ENCODE data around the gene CXCL16. TPM values are rescaled to one million over a fixed set of nuclear protein-coding genes. Genes with fewer than 3 reads are reported as not detected.
"Not testable (repeated sequence)": the region's sequence is repeated elsewhere in the genome, so short reads cannot be mapped to it uniquely, and the experiment has no call there.

Gene CXCL16
- total and polyA plus RNA-seq, 2 donors = 3.3 to 32.9 TPM

DNA sequence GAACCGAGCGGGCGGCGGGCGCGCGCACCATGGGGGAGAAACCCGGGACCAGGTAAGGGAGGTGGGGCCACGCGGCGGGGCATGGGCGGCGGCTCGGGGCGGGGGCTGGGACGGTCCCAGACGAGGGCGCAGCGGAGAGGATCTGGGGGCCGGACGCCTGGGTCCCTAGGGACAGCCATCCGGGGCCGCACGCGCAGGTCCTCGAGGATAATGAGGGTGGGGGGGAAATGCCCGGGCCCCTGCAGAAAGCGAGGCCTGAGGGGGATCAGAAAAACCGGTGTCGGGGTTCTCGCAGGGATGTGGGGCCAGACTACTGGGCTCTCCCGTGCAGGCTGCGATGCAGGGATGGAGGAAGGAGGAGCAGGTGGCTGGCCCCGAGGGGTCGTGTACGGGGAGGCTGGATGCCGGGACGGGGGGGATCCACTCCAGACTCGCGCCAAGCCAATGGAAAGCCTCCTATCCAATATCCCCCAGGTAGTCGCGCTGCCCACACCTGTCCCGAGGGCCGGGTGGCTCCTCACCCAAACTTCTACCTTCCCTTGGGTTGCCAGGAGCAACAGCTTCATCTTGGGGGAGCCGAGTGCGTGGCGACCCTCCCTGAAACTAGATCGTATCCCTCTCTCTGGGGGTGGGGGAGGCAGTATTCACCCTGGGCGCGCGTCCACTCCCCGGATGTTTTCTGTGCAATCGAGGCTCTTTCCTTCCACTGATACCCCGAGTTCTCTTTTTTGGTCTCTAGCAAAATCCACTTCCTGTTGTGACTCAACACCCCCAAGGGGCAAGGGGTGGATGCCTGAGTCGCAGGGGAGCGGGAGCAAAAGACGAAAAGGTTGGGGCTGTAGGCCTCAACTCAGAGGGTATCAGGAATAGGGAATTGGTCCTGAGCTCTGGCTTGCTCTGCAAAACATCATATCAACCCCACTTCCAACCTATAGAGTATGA is 28.8 kb downstream of the CXCL16 start:
- Histone ChIP-seq H3K36me3 (ENCODE audit: control insufficient read depth in 2 of 2, insufficient read depth in 2 of 2, low read length in 1 of 2) (peaks cover 1 to 6% of the 10 kb centered on the region in 2 donors), H3K9me3 (ENCODE audit: control insufficient read depth in 2 of 2, insufficient read depth in 1 of 2, low read length in 1 of 2) (peaks cover 0 to 9% of the 10 kb centered on the region in 2 donors), H3K27ac (ENCODE audit: low read depth in 1 of 2, low read length in 1 of 2) (peak overlapping the region; percentile 86 to 94), H3K27me3 (ENCODE audit: control insufficient read depth in 2 of 2, insufficient read depth in 1 of 2, low read length in 1 of 2) (no peaks in the 10 kb centered on the region), H3K4me3 (ENCODE audit: low read length in 2 of 2) (peak overlapping the region; percentile 85 to 87), H3K4me1 (ENCODE audit: control insufficient read depth in 2 of 2, insufficient read depth in 2 of 2, low read length in 2 of 2) (peaks cover 29 to 46% of the 10 kb centered on the region in 2 donors)
- WGBS = 2% methylated on average over 57 of the region's 57 CpGs
- peak in 3 of 9 donors; percentile 41 to 74 (median 42) for DNase-seq (ENCODE audit: low read depth in 6 of 9, low spot score in 9 of 9)

DNA sequence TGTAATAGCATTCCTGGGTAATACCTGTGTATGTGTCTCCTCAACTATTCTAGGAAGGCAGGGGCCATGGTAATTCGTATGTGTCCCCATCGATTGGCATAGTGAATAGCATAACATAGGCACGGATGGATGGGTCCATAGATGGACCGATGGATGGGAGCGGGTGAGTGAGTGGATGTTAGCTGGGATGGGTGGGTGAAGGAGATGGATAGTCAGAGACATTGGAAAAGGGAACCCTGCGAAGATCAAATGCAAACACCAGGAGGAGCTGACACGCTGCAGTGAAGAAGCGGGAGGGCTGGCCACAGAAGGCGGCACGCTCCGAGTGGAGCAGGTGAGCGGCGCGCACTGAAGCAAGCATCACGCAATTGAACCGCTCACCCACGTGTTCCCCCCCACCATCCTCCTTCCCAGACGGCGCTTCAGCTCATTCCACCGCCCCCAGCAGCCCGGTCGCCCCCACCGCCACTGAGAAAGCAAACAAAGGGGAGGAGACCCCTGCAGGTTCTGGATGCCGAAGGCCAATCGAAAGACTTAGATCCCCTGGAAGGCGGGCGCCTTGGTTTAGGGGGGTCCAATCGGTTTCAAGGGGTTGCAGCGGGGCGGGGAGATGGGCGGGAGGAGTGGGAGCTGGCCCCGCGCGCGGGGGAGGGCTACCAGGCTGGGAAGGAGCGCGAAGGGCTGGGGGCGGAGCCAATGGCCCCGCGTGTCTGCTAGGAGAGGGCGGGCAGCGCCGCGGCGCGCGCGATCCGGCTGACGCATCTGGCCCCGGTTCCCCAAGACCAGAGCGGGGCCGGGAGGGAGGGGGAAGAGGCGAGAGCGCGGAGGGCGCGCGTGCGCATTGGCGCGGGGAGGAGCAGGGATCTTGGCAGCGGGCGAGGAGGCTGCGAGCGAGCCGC is 29.7 kb downstream of the CXCL16 start, which contains the start of gene ARRB2:
Gene ARRB2 (plus strand): TSS at position 839 of the 899 bp plus-strand sequence. CDS start 90 bp downstream, outside the sequence.
- peaks cover 25 to 38% of the 10 kb centered on the region in 2 donors for H3K4me1 ChIP-seq (ENCODE audit: control insufficient read depth in 2 of 2, insufficient read depth in 2 of 2, low read length in 2 of 2)
- peaks cover 0 to 3% of the 10 kb centered on the region in 2 donors for H3K36me3 ChIP-seq (ENCODE audit: control insufficient read depth in 2 of 2, insufficient read depth in 2 of 2, low read length in 1 of 2)
- peak within 1 kb of the TSS; percentile 85 to 87 for H3K4me3 ChIP-seq (ENCODE audit: low read length in 2 of 2)
- H3K27ac ChIP-seq (ENCODE audit: low read depth in 1 of 2, low read length in 1 of 2) = peak within 1 kb of the TSS; percentile 86 to 94
- no peaks in the 10 kb centered on the region for H3K27me3 ChIP-seq (ENCODE audit: control insufficient read depth in 2 of 2, insufficient read depth in 1 of 2, low read length in 1 of 2)
- H3K9me3 ChIP-seq (ENCODE audit: control insufficient read depth in 2 of 2, insufficient read depth in 1 of 2, low read length in 1 of 2) = peaks cover 0 to 9% of the 10 kb centered on the region in 2 donors
- WGBS = under 1% methylated on average over 67 of the region's 67 CpGs
- peak; percentile 95 to 100 (median 99) for DNase-seq (ENCODE audit: low read depth in 6 of 9, low spot score in 9 of 9)

GRCh38 chr17:4708436-4708835 is 31.3 kb downstream of the CXCL16 start:
- Histone ChIP-seq H3K4me1 (ENCODE audit: control insufficient read depth in 2 of 2, insufficient read depth in 2 of 2, low read length in 2 of 2) (peaks cover 18 to 33% of the 10 kb centered on the region in 2 donors), H3K27me3 (ENCODE audit: control insufficient read depth in 2 of 2, insufficient read depth in 1 of 2, low read length in 1 of 2) (no peaks in the 10 kb centered on the region), H3K4me3 (ENCODE audit: low read length in 2 of 2) (no peak overlapping the region), H3K27ac (ENCODE audit: low read depth in 1 of 2, low read length in 1 of 2) (peak overlapping the region in 1 of 2 donors; percentile 37), H3K9me3 (ENCODE audit: control insufficient read depth in 2 of 2, insufficient read depth in 1 of 2, low read length in 1 of 2) (peaks cover 0 to 9% of the 10 kb centered on the region in 2 donors), H3K36me3 (ENCODE audit: control insufficient read depth in 2 of 2, insufficient read depth in 2 of 2, low read length in 1 of 2) (peaks cover 0 to 3% of the 10 kb centered on the region in 2 donors)
- peak in 3 of 9 donors; percentile 37 to 54 (median 46) for DNase-seq (ENCODE audit: low read depth in 6 of 9, low spot score in 9 of 9)
- 80% methylated on average over 8 of the region's 8 CpGs for WGBS

GRCh38 chr17:4706121-4706520 is 33.6 kb downstream of the CXCL16 start:
- no peaks in the 10 kb centered on the region for H3K36me3 ChIP-seq (ENCODE audit: control insufficient read depth in 2 of 2, insufficient read depth in 2 of 2, low read length in 1 of 2)
- peaks cover 13 to 27% of the 10 kb centered on the region in 2 donors for H3K4me1 ChIP-seq (ENCODE audit: control insufficient read depth in 2 of 2, insufficient read depth in 2 of 2, low read length in 2 of 2)
- no peaks in the 10 kb centered on the region for H3K27me3 ChIP-seq (ENCODE audit: control insufficient read depth in 2 of 2, insufficient read depth in 1 of 2, low read length in 1 of 2)
- H3K9me3 ChIP-seq (ENCODE audit: control insufficient read depth in 2 of 2, insufficient read depth in 1 of 2, low read length in 1 of 2) = peaks cover 0 to 9% of the 10 kb centered on the region in 2 donors
- no peak overlapping the region for H3K27ac ChIP-seq (ENCODE audit: low read depth in 1 of 2, low read length in 1 of 2)
- no peak for DNase-seq (ENCODE audit: low read depth in 6 of 9, low spot score in 9 of 9)
- 96% methylated on average over 7 of the region's 7 CpGs for whole genome bisulfite sequencing
- no peak overlapping the region for H3K4me3 ChIP-seq (ENCODE audit: low read length in 2 of 2)

GRCh38 chr17:4704991-4705390 is 34.7 kb downstream of the CXCL16 start:
- Histone ChIP-seq H3K9me3 (ENCODE audit: control insufficient read depth in 2 of 2, insufficient read depth in 1 of 2, low read length in 1 of 2) (peaks cover 0 to 9% of the 10 kb centered on the region in 2 donors), H3K4me3 (ENCODE audit: low read length in 2 of 2) (peak overlapping the region in 1 of 2 donors; percentile 99), H3K4me1 (ENCODE audit: control insufficient read depth in 2 of 2, insufficient read depth in 2 of 2, low read length in 2 of 2) (peaks cover 13 to 24% of the 10 kb centered on the region in 2 donors), H3K36me3 (ENCODE audit: control insufficient read depth in 2 of 2, insufficient read depth in 2 of 2, low read length in 1 of 2) (no peaks in the 10 kb centered on the region), H3K27me3 (ENCODE audit: control insufficient read depth in 2 of 2, insufficient read depth in 1 of 2, low read length in 1 of 2) (no peaks in the 10 kb centered on the region), H3K27ac (ENCODE audit: low read depth in 1 of 2, low read length in 1 of 2) (no peak overlapping the region)
- 97% methylated on average over 15 of the region's 15 CpGs for WGBS
- no peak for DNase-seq (ENCODE audit: low read depth in 6 of 9, low spot score in 9 of 9)

DNA sequence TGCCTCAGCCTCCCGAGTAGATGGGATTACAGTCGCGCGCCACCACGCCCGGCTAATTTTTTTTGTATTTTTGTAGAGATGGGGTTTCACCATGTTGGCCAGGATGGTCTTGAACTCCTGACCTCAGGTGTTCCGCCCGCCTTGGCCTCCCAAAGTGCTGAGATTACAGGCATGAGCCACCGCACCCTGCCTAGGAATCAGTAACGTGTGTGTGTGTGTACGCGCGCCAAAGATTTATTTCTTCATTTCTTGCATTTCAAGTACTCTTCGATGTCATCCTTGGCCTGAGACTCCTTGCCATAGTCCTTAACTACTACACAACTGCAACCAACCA is 35.2 kb downstream of the CXCL16 start:
- H3K36me3 ChIP-seq (ENCODE audit: control insufficient read depth in 2 of 2, insufficient read depth in 2 of 2, low read length in 1 of 2); H3K9me3 ChIP-seq (ENCODE audit: control insufficient read depth in 2 of 2, insufficient read depth in 1 of 2, low read length in 1 of 2); H3K27ac ChIP-seq (ENCODE audit: low read depth in 1 of 2, low read length in 1 of 2); DNase-seq (ENCODE audit: low read depth in 6 of 9, low spot score in 9 of 9); H3K27me3 ChIP-seq (ENCODE audit: control insufficient read depth in 2 of 2, insufficient read depth in 1 of 2, low read length in 1 of 2): not testable (repeated sequence)
- peak overlapping the region; percentile 99 for H3K4me3 ChIP-seq (ENCODE audit: low read length in 2 of 2)
- H3K4me1 ChIP-seq (ENCODE audit: control insufficient read depth in 2 of 2, insufficient read depth in 2 of 2, low read length in 2 of 2) = peaks cover 10 to 20% of the 10 kb centered on the region in 2 donors
- WGBS = 55% methylated on average over 14 of the region's 14 CpGs

DNA sequence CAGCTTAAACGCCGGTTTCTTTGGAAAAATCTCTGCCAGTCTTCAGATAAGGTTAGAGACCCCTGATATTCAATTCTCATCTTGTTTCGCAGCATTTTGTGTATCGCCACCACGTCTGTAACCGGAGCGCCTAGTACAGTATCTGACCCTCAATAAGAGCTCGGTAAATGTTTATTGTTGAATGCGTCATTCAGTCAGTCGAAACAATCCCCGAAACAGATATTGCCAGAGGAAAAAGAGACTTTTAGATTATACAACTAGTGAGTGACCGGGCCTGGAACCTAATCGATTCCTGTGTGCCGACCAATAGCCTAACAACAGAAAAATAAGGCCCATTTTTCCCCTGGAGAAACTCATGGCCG is 36.4 kb downstream of the CXCL16 start:
- WGBS = 10% methylated on average over 15 of the region's 15 CpGs
- no peak for DNase-seq (ENCODE audit: low read depth in 6 of 9, low spot score in 9 of 9)
- Histone ChIP-seq H3K27ac (ENCODE audit: low read depth in 1 of 2, low read length in 1 of 2) (peak overlapping the region in 1 of 2 donors; percentile 5), H3K9me3 (ENCODE audit: control insufficient read depth in 2 of 2, insufficient read depth in 1 of 2, low read length in 1 of 2) (peaks cover 0 to 1% of the 10 kb centered on the region in 2 donors), H3K4me3 (ENCODE audit: low read length in 2 of 2) (peak overlapping the region; percentile 99), H3K4me1 (ENCODE audit: control insufficient read depth in 2 of 2, insufficient read depth in 2 of 2, low read length in 2 of 2) (peaks cover 10 to 19% of the 10 kb centered on the region in 2 donors), H3K36me3 (ENCODE audit: control insufficient read depth in 2 of 2, insufficient read depth in 2 of 2, low read length in 1 of 2) (no peaks in the 10 kb centered on the region), H3K27me3 (ENCODE audit: control insufficient read depth in 2 of 2, insufficient read depth in 1 of 2, low read length in 1 of 2) (no peaks in the 10 kb centered on the region)

DNA sequence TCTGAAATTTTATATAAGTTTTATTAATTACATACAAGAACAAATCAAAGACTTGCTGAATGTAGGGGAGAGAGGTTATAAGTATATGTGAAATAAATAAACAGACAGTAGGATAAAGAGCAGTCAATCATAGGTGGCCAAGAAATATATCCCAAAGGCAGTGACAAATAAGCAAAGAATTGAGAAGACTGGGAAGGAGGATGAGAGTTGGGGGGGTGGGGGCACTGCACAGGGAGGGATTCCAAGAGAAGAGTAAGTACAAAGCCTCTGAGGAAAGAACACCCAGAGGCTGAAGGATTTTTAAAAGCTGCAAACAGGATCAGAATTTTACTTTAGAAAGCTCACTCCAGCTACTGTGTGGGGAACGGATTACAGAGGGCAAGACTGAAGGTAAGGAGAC is 38.6 kb downstream of the CXCL16 start:
- no peak overlapping the region for H3K27ac ChIP-seq (ENCODE audit: low read depth in 1 of 2, low read length in 1 of 2)
- H3K36me3 ChIP-seq (ENCODE audit: control insufficient read depth in 2 of 2, insufficient read depth in 2 of 2, low read length in 1 of 2) = peaks cover 7 to 8% of the 10 kb centered on the region in 2 donors
- peaks cover 10 to 19% of the 10 kb centered on the region in 2 donors for H3K4me1 ChIP-seq (ENCODE audit: control insufficient read depth in 2 of 2, insufficient read depth in 2 of 2, low read length in 2 of 2)
- WGBS = 98% methylated on average over 1 of the region's 1 CpG
- DNase-seq (ENCODE audit: low read depth in 6 of 9, low spot score in 9 of 9) = no peak
- H3K9me3 ChIP-seq (ENCODE audit: control insufficient read depth in 2 of 2, insufficient read depth in 1 of 2, low read length in 1 of 2) = no peaks in the 10 kb centered on the region
- no peaks in the 10 kb centered on the region for H3K27me3 ChIP-seq (ENCODE audit: control insufficient read depth in 2 of 2, insufficient read depth in 1 of 2, low read length in 1 of 2)
- H3K4me3 ChIP-seq (ENCODE audit: low read length in 2 of 2) = no peak overlapping the region
